ENCODE data around the gene EFCAB5.
A peak's percentile ranks its signal among the peaks of the same experiment; 100 is the strongest.
"Not testable (repeated sequence)": the region's sequence is repeated elsewhere in the genome, so short reads cannot be mapped to it uniquely, and the experiment has no call there.

EFCAB5 gene

DNA sequence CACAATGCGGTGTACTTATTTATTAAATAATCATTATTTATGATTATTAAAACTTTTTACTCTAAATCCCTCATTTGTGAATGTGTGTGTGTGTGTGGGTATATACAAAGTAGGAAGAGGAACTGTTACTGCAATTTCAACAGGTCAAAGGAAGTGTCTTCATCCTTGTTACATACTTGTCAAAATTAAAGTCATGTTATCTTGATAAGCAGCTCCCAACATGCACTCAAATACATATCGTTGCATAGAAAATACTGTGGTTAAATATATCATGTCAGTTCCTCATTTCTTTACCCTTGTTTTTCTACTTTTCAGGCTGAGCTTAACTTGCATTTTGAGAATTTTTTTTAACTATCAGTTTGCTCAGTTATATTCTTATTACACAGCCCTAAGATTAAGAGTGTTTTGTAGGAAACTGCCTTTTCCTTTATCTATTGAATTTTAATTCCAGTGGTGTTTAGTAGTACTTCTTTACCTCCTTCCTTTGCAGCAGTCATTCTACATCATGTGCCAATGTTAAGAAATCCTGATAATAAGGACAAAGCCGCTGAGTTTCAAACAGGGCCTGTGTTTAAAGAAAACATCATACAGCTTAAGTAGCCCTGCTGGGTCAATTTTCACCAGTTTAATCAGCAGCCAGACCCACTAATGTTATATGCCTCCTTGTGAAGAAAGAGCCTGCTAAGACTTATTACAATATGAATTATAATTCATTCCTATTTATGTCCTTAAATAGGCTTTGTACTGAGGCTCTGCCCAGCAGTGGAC is 7.2 kb downstream of the EFCAB5 start:
- H3K9me3 Mint-ChIP-seq, result peaks cover 6% of the 10 kb centered on the region
- TF ChIP-seq, protein P1, sequence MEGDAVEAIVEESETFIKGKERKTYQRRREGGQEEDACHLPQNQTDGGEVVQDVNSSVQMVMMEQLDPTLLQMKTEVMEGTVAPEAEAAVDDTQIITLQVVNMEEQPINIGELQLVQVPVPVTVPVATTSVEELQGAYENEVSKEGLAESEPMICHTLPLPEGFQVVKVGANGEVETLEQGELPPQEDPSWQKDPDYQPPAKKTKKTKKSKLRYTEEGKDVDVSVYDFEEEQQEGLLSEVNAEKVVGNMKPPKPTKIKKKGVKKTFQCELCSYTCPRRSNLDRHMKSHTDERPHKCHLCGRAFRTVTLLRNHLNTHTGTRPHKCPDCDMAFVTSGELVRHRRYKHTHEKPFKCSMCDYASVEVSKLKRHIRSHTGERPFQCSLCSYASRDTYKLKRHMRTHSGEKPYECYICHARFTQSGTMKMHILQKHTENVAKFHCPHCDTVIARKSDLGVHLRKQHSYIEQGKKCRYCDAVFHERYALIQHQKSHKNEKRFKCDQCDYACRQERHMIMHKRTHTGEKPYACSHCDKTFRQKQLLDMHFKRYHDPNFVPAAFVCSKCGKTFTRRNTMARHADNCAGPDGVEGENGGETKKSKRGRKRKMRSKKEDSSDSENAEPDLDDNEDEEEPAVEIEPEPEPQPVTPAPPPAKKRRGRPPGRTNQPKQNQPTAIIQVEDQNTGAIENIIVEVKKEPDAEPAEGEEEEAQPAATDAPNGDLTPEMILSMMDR (IDR thresholded peaks at IDR 0.05; ENCODE audit: unreplicated experiment in 3 of 3), result no peak
- H3K36me3 Mint-ChIP-seq (ENCODE audit: low read depth), result peaks cover 1% of the 10 kb centered on the region
- H3K27ac Mint-ChIP-seq, result peak overlapping the region in 1 of 3 experiments; percentile 6
- no peak overlapping the region for H3K4me3 Mint-ChIP-seq
- H3K27me3 Mint-ChIP-seq (ENCODE audit: low read depth), result no peaks in the 10 kb centered on the region
- no peaks in the 10 kb centered on the region for H3K4me1 Mint-ChIP-seq

DNA sequence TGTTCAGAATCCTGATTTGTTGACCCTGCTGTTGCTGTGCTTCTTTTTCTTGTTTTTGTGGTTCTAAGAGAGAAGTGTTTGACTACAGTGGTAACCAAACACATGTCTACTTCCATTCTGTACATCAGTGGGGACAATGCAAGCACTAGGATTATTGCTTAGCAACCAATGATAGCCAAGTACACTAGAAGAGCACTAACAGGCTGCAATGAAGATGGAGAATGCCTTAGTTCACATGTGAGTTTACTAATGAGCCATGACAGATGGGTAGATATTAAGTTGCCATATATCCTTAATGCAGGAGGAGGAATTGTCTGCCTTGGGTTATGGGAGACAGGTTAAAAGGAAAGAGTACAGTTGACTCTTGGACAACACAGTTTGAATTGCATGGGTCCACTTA is 8.3 kb downstream of the EFCAB5 start:
- TF ChIP-seq, protein P1 (IDR thresholded peaks at IDR 0.05; ENCODE audit: unreplicated experiment in 3 of 3), result no peak
- no peak overlapping the region for H3K27ac Mint-ChIP-seq
- H3K9me3 Mint-ChIP-seq, result peaks cover 13% of the 10 kb centered on the region
- no peaks in the 10 kb centered on the region for H3K4me1 Mint-ChIP-seq
- H3K4me3 Mint-ChIP-seq, result no peak overlapping the region
- H3K27me3 Mint-ChIP-seq (ENCODE audit: low read depth), result no peaks in the 10 kb centered on the region
- H3K36me3 Mint-ChIP-seq (ENCODE audit: low read depth), result peaks cover 4% of the 10 kb centered on the region

DNA sequence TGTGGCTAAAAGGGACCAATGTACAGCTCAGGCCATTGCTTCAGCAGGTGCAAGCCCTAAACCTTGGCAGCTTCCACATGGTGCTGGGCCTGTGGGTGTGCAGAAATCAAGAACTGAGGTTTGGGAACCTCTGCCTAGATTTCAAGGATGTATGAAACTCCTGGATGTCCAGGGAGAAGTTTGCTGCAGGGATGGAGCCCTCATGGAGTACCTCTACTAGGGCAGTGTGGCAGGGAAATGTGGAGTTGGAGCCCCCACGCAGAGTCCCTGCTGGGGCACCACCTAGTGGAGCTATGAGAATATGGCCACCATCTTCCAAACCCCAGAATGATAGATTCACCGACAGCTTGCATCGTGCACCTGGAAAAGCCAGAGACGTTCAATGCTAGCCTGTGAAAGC is 13.0 kb downstream of the EFCAB5 start:
- Mint-ChIP-seq H3K4me1 (no peaks in the 10 kb centered on the region), H3K27me3 (ENCODE audit: low read depth) (no peaks in the 10 kb centered on the region), H3K36me3 (ENCODE audit: low read depth) (peaks cover 4% of the 10 kb centered on the region), H3K9me3 (peaks cover 22% of the 10 kb centered on the region), H3K4me3 (no peak overlapping the region), H3K27ac (no peak overlapping the region)
- TF ChIP-seq, protein P1 (IDR thresholded peaks at IDR 0.05; ENCODE audit: unreplicated experiment in 3 of 3), result no peak

DNA sequence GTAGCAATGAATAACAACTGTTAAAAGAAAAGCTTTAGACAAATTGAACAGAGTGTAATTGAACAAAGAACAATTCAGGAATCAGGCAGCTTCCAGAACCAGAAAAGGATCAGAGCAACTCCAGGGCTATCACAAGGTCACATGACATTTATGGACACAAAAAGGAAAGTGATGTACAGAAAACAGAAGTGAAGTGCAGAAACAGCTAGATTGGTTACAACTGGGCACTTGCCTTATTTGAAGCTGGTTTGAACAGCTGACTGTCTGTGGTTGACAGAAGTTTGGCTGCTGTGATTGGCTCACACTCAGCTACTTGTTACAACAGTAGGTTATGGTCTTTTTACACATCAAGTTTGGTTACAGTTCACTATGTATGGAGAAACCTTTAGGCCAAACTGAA is 14.8 kb downstream of the EFCAB5 start:
- Mint-ChIP-seq H3K27ac (no peak overlapping the region), H3K4me3 (no peak overlapping the region), H3K9me3 (peaks cover 22% of the 10 kb centered on the region), H3K4me1 (no peaks in the 10 kb centered on the region), H3K36me3 (ENCODE audit: low read depth) (peaks cover 4% of the 10 kb centered on the region), H3K27me3 (ENCODE audit: low read depth) (no peaks in the 10 kb centered on the region)
- TF ChIP-seq, protein P1 (IDR thresholded peaks at IDR 0.05; ENCODE audit: unreplicated experiment in 3 of 3), result no peak

DNA sequence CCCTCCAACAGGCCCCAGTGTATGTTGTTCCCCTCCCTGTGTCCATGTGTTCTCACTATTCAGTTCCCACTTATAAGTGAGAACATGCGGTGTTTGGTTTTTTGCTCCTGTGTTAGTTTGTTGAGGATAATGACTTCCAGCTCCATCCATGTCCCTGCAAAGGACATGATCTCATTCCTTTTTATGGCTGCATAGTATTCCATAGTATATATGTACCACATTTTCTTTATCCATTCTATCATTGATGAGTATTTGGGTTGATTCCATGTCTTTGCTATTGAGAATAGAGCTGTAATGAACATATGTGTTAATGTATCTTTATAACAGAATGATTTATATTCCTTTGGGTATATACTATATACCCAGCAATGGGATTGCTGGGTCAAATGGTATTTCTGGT is 16.1 kb downstream of the EFCAB5 start:
- peaks cover 22% of the 10 kb centered on the region for H3K9me3 Mint-ChIP-seq
- H3K27ac Mint-ChIP-seq; H3K27me3 Mint-ChIP-seq (ENCODE audit: low read depth): not testable (repeated sequence)

DNA sequence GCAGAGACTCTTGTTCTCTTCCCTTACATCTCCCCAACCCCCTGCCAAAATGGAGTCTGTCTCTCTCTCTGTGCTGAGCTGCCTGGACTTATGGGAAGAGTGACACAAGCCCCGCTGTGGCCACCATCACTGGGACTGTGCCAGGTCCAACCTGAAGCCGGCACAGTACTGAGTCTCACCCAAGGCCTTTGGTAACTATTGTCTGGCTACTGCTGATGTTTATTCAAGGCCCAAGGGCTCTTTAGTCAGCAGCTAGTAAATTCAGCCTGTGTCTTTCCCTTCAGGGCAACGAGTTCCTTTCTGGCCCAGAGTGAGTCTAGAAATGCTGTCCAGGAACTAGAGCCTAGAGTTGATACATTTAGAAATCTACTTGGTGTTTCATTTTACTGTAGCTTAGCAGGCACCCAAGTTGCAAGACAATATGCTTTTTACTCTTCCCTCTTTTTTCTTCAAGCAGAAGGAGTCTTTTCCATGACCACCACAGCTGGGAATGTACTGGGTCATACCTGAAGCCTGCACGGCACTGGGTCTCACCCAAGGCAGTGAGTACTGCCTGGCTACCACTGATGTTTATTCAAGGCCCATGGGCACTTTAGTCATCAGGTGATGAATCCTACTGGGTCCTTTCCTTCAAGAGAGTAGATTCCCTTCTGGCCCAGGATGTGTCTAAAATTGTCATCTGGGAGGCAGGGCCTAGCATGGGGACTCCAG is 17.7 kb downstream of the EFCAB5 start:
- no peaks in the 10 kb centered on the region for H3K4me1 Mint-ChIP-seq
- H3K4me3 Mint-ChIP-seq, result no peak overlapping the region
- no peaks in the 10 kb centered on the region for H3K27me3 Mint-ChIP-seq (ENCODE audit: low read depth)
- TF ChIP-seq, protein P1 (IDR thresholded peaks at IDR 0.05; ENCODE audit: unreplicated experiment in 3 of 3), result no peak
- H3K27ac Mint-ChIP-seq, result no peak overlapping the region
- H3K9me3 Mint-ChIP-seq, result peaks cover 20% of the 10 kb centered on the region
- H3K36me3 Mint-ChIP-seq (ENCODE audit: low read depth), result no peaks in the 10 kb centered on the region

More for the DNA sequence above, 16.1 kb downstream of the EFCAB5 start:
- H3K4me1 Mint-ChIP-seq; H3K36me3 Mint-ChIP-seq (ENCODE audit: low read depth); H3K4me3 Mint-ChIP-seq: not testable (repeated sequence)
